HEK293T (cell line): Measurements from ENCODE around the gene PPP1R37.

ENCODE experiments used
- CTCF ChIA-PET: fragments of 350-600 bp; formaldehyde crosslinking; extraction: SDS; loops from one replicate; lab custom pipeline; 2021; ENCODE audit warnings: antibody characterized with exemption, inconsistent platforms; lab: Yijun Ruan, JAX
- POLR2A ChIA-PET: fragments of 350-600 bp; formaldehyde crosslinking; extraction: SDS; loops from one replicate; lab custom pipeline; 2020; ENCODE audit warnings: antibody characterized with exemption, inconsistent platforms; lab: Yijun Ruan, JAX
- DNase-seq: peaks from one replicate; pipeline ENCODE4 v3.0.0; 2012; ENCODE audit warnings: mixed read lengths; ENCODE audit errors: extremely low spot score
- ARNT ChIP-seq: fragments of 450-650 bp; IDR thresholded peaks from 2 replicates; pipeline ENCODE4 v1.6.1; 2017; ENCODE audit warnings: mild to moderate bottlenecking
- BHLHE40 ChIP-seq: fragments of 450-650 bp; IDR thresholded peaks from 2 replicates; pipeline ENCODE4 v1.6.1; 2016; ENCODE audit warnings: mild to moderate bottlenecking, moderate library complexity, borderline replicate concordance
- CTBP1 ChIP-seq: fragments of 450-650 bp; IDR thresholded peaks from 2 replicates; pipeline ENCODE4 v1.6.1; 2016; ENCODE audit warnings: borderline replicate concordance
- ELF4 ChIP-seq: fragments of 450-650 bp; IDR thresholded peaks from 2 replicates; pipeline ENCODE4 v1.6.1; 2017; ENCODE audit warnings: antibody characterized with exemption
- FOXA1 ChIP-seq: fragments of 450-650 bp; IDR thresholded peaks from 2 replicates; pipeline ENCODE4 v1.6.1; 2016; ENCODE audit warnings: mild to moderate bottlenecking
- FOXK2 ChIP-seq: fragments of 450-650 bp; IDR thresholded peaks from 2 replicates; pipeline ENCODE4 v1.6.1; 2016; ENCODE audit warnings: mild to moderate bottlenecking
- FOXM1 ChIP-seq: fragments of 450-650 bp; IDR thresholded peaks from 2 replicates; pipeline ENCODE4 v1.6.1; 2017; ENCODE audit warnings: mild to moderate bottlenecking, borderline replicate concordance
- HDGF ChIP-seq: fragments of 450-650 bp; IDR thresholded peaks from 2 replicates; pipeline ENCODE4 v1.6.1; 2017; ENCODE audit warnings: antibody characterized with exemption, borderline replicate concordance
- L3MBTL2 ChIP-seq: fragments of 450-650 bp; conservative IDR thresholded peaks from 2 replicates; pipeline ENCODE4 v1.6.1; 2016; ENCODE audit warnings: mild to moderate bottlenecking
- LEF1 ChIP-seq: fragments of 450-650 bp; IDR thresholded peaks from 2 replicates; pipeline ENCODE4 v1.6.1; 2017; ENCODE audit warnings: mild to moderate bottlenecking, borderline replicate concordance
- NFRKB ChIP-seq: fragments of 450-650 bp; IDR thresholded peaks from 2 replicates; pipeline ENCODE4 v1.6.1; 2016; ENCODE audit warnings: mild to moderate bottlenecking, moderate library complexity
- SP1 ChIP-seq: fragments of 450-650 bp; IDR thresholded peaks from 2 replicates; pipeline ENCODE4 v1.6.1; 2017
- SUZ12 ChIP-seq: fragments of 450-650 bp; IDR thresholded peaks from 2 replicates; pipeline ENCODE4 v1.6.1; 2016; ENCODE audit warnings: mild to moderate bottlenecking
- TARDBP ChIP-seq: fragments of 450-650 bp; IDR thresholded peaks from 2 replicates; pipeline ENCODE4 v1.6.1; 2016
- ZNF384 ChIP-seq: fragments of 450-650 bp; IDR thresholded peaks from 2 replicates; pipeline ENCODE4 v1.6.1; 2016
- TF ChIP-seq, protein P1 (sequence below): fragments of 450-650 bp; IDR thresholded peaks from 2 replicates; pipeline ENCODE4 v1.6.1; 2016

PPP1R37 gene

DNA sequence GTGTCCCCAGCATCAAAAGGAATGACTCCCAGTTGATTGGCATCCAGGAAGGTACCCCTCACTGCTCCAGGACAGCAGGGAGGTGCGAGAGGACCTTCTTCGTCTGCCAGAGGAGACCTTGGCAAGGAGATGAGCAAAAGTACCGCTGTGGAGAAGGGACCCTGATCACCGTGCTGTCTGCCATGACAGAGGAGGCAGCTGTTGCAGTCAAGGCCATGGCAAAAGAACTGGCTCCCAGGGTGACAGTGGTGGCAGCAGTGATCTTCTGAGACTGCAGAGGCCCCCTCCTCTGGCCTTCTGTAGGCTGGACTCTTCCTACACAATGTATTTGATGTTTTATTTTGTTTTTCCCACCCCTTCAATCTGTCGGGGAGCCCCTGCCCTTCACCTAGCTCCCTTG lies 35.8 kb downstream of the PPP1R37 start:
- CTCF ChIA-PET: no interaction called here

DNA sequence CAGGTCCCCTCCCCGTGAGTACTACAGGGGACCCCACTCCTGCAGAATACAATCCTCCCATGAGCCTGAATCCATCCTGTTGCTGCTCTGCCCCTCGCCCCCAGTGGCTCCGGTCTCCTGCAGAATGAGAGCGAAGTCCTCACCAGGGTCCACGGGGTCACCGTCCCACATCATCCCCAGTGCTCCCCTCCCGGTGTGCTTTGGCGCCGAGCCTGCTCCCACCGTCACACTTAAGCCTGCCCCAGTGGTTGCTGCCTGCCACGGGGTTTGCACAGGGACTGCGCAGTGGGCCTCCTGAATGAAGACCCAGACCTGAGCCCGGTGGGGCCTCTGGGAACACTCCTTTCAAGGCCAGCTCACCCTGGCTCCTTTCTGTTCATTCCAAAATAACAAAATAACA lies 37.3 kb downstream of the PPP1R37 start:
- DNase-seq: no peak
- ChIA-PET CTCF (no interaction called here), POLR2A (no interaction called here)
- no peak for TF ChIP-seq L3MBTL2
- no peak for TF ChIP-seq CTBP1
- TF ChIP-seq, protein P1, sequence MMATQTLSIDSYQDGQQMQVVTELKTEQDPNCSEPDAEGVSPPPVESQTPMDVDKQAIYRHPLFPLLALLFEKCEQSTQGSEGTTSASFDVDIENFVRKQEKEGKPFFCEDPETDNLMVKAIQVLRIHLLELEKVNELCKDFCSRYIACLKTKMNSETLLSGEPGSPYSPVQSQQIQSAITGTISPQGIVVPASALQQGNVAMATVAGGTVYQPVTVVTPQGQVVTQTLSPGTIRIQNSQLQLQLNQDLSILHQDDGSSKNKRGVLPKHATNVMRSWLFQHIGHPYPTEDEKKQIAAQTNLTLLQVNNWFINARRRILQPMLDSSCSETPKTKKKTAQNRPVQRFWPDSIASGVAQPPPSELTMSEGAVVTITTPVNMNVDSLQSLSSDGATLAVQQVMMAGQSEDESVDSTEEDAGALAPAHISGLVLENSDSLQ: no peak
- TF ChIP-seq ELF4: no peak
- TF ChIP-seq TARDBP: no peak
- no peak for TF ChIP-seq BHLHE40
- no peak for TF ChIP-seq NFRKB
- TF ChIP-seq SUZ12: no peak
- TF ChIP-seq ZNF384: no peak
- TF ChIP-seq FOXK2: no peak
- TF ChIP-seq LEF1: no peak
- no peak for TF ChIP-seq ARNT
- no peak for TF ChIP-seq FOXA1
- no peak for TF ChIP-seq FOXM1
- TF ChIP-seq SP1: no peak
- TF ChIP-seq HDGF: no peak

More for the DNA sequence above, 35.8 kb downstream of the PPP1R37 start:
- TF ChIP-seq SUZ12 (no peak), L3MBTL2 (no peak), FOXK2 (no peak), HDGF (no peak), LEF1 (no peak), ELF4 (no peak), ZNF384 (no peak), NFRKB (no peak), ARNT (no peak), SP1 (no peak), FOXM1 (no peak), CTBP1 (no peak), BHLHE40 (no peak), FOXA1 (no peak), TARDBP (no peak)
- TF ChIP-seq, protein P1: no peak
- POLR2A ChIA-PET: no interaction called here
- DNase-seq: no peak

DNA sequence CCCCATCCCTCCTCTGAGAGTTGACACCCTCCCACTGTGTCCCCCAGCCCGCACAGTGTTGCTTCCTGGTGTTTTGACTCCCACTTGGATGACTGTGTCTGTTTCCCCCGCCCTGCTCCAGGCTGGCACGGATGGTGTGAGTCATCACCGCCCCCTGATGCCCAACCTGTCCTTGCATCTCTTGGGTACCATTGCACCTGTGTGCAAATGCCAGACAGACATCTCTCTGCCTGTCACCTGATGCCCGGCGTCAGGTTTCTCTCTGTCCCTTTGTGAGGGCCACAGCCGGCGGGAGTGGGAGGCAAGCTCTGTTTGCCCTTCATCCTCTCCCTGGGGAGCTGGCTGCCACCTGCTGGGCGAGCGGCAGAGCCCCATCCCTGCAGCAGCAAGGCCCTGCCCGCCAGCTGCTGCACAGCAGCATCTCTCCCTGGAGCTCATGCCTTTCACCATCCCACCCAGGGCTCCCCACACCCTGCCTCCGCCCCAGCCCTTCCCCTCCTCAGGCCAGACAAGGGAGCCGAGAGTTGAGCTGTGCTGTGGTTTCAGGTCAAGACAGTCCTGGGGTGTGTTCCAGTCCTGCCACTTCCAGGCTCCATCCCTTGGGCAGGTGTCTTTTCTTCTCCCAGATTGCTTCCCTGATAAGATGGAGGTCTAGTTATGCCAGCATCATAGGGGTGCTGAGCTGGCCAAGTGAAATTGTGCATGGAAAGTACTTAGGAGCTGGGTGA lies 38.1 kb downstream of the PPP1R37 start:
- ChIA-PET POLR2A (interaction anchor here (1.3 kb wide), 1 partner anchor 39 kb away, joined by 3 read pairs; no protein-coding TSS in a partner anchor), CTCF (interaction anchor here (0.6 kb wide), 1 partner anchor 17 kb away, joined by 5 read pairs; no protein-coding TSS in a partner anchor)
- no peak for DNase-seq
- TF ChIP-seq HDGF (no peak), CTBP1 (no peak), L3MBTL2 (no peak), FOXA1 (no peak), SUZ12 (no peak), NFRKB (no peak)
- TF ChIP-seq, protein P1: no peak

DNA sequence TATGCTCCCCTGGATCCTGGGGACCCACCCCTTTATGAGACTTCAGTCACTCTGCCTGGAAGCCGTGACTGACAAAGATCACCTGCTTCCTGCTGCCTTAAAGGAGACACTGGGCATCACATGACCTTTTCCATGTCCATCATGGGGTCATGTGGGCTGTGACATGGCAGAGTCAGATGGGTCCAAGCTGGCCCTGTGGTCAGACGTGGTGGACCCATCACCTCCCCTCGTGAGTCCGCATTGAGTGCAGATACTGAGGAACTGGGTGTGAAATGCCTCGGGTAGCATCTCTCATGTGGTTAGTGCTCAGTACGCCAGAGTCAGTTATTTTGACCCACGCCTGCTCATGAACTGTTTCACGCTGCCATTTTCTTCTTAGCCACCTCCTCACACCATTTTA lies 40.7 kb downstream of the PPP1R37 start:
- no peak for DNase-seq
- ChIA-PET CTCF (interaction anchor here (1.5 kb wide), 1 partner anchor 9 kb away, joined by 3 read pairs; no protein-coding TSS in a partner anchor), POLR2A (no interaction called here)
- no peak for TF ChIP-seq TARDBP

DNA sequence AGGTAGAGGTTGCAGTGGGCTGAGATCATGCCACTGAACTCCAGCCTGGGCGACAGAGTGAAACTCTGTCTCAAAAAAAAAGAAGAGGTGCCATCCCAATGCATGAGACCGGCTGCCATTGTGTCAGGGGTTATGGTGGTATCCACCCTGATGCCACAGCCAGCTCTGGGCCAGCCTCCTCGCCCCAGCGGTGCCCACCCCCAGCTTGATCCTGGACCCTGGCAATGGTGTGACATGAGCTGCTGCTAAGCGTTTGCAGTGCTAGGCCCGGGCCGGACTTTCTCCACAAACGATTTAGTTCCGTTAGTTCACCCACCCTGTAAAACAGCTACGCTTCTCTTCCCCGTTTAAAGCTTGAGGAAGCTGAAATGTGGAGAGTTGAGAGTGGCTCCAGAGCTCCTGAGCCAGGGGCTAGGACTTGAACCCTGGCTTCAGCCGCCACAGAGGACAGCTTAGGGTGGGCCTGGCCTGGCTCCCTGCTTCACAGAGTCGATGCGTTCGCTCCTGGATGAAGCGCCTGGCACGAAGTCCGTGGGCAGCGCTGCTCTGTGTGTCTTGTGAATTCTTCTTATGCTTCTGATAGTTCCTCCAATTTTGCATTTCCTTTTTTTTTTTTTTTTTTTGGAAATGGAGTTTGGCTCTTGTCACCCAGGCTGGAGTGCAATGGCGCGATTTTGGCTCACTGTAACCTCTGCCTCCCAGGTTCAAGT lies 42.4 kb downstream of the PPP1R37 start:
- CTCF ChIA-PET: interaction anchor here (1.5 kb wide), 1 partner anchor 10 kb away, joined by 3 read pairs; no protein-coding TSS in a partner anchor
- POLR2A ChIA-PET: no interaction called here
- TF ChIP-seq BHLHE40 (no peak), SUZ12 (no peak), CTBP1 (no peak), ARNT (no peak), FOXK2 (no peak), NFRKB (no peak)

DNA sequence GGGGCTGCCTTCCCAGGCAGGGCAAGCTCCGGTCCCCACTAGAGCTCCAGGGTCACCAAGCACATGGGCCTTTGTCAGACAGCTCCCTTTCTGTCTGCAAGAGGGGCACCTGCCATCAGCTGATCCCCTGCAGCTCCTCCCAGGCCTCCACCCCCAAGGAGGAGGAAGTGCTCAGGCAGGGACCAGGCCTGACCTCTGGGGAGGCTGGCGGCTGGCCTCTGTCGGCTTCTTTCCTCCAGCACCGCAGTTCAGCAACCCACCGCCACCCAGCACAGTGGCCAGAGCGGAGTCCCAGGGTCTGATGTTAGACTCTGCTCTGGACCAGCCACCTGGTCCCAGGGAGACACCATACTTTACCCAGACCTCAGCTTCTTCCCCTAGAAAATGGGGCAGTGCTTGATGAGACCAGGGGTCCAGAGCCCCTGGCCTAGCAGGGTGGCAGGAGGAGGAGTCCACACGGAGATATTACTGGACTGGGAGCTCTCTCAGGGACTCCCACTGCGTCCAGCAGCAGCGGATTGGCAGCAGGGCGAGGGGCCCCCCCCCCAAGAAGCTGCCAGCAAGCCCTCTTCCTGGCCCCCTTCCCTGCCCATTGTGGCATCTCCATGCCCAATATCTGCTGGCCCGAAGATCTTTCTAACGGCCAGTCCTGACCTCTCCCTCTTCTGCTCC lies 43.7 kb downstream of the PPP1R37 start:
- ChIA-PET POLR2A (no interaction called here), CTCF (no interaction called here)
- TF ChIP-seq BHLHE40 (no peak), SP1 (no peak), LEF1 (no peak), CTBP1 (no peak), TARDBP (no peak), NFRKB (no peak), ZNF384 (no peak), ELF4 (no peak), FOXM1 (no peak), HDGF (no peak), SUZ12 (no peak), FOXA1 (no peak), ARNT (no peak), L3MBTL2 (no peak), FOXK2 (no peak)
- TF ChIP-seq, protein P1: no peak
- DNase-seq: no peak

More for the DNA sequence above, 42.4 kb downstream of the PPP1R37 start:
- DNase-seq: no peak
